NT2/D1 (cell line): Measurements from ENCODE around the gene LPCAT2.

ENCODE experiments used
- SUZ12 ChIP-seq: IDR thresholded peaks from 2 replicates; pipeline ENCODE4 v1.6.1; 2011; ENCODE audit not compliant: insufficient read length, insufficient read depth; ENCODE audit errors: extremely low read depth
- YY1 ChIP-seq: IDR thresholded peaks from 2 replicates; pipeline ENCODE4 v1.6.1; 2011; ENCODE audit not compliant: insufficient read length, insufficient read depth
- ZNF274 ChIP-seq: IDR thresholded peaks from 2 replicates; pipeline ENCODE4 v1.6.1; 2011; ENCODE audit warnings: mild to moderate bottlenecking, low read depth, low read length

DNA sequence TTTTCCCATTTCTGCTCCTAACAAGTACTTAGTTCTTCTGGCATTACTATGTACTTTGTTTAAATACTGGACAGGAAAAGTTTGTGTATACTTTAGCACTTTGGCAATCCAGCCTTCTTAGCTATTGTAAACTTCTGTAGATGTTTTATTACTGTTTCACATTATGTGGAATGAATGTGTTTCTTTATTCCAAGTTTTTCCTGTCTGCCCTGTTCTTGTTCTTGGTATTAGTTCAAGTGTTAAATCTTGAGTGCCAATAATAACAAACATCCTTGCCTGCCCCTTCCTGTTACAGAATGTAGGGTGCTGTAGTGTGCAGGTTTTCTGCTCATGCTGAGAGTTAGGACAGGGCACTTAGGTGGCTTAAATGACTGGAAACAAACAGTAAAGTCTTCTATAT lies 50.4 kb downstream of the LPCAT2 start:
- no peak for TF ChIP-seq SUZ12
- TF ChIP-seq ZNF274: no peak
- no peak for TF ChIP-seq YY1
